Naive B cell (primary cell): ENCODE data around the gene CENPL. TPM values are rescaled to one million over a fixed set of nuclear protein-coding genes. Genes with fewer than 3 reads are reported as not detected.

Experiments used
- ATAC-seq, 2 donors: fragments of 150-1000 bp; cut with Tn5 transposase; 2 replicates each; pipeline ENCODE4 v1.10.0; 2021; ENCODE audit warnings: low read depth in 2 of 2, mild to moderate bottlenecking in 2 of 2, moderate library complexity in 2 of 2
- DNase-seq: peaks from one replicate; pipeline ENCODE4 v3.0.0; 2022
- H3K27ac Mint-ChIP-seq, 6 donors: one replicate each; pipeline ENCODE4 v1.8.0; 2020 to 2022; ENCODE audit warnings: mild to moderate bottlenecking in 6 of 6, mixed read lengths in 6 of 6, moderate library complexity in 5 of 6, inconsistent platforms in 2 of 6
- H3K27me3 Mint-ChIP-seq, 3 donors: one replicate each; pipeline ENCODE4 v1.8.0; 2021 to 2022; ENCODE audit warnings: mixed read lengths in 3 of 3, mild to moderate bottlenecking in 1 of 3
- H3K36me3 Mint-ChIP-seq, 2 donors: one replicate each; pipeline ENCODE4 v1.8.0; 2020 to 2022; ENCODE audit warnings: mixed read lengths in 2 of 2, inconsistent platforms in 1 of 2, mild to moderate bottlenecking in 1 of 2
- H3K4me1 Mint-ChIP-seq, 3 donors: one replicate each; pipeline ENCODE4 v1.8.0; 2020 to 2022; ENCODE audit warnings: mixed read lengths in 3 of 3, inconsistent platforms in 1 of 3, mild to moderate bottlenecking in 1 of 3, moderate library complexity in 1 of 3
- H3K4me3 Mint-ChIP-seq, 8 donors: one replicate each; pipeline ENCODE4 v1.8.0; 2020 to 2022; ENCODE audit warnings: mild to moderate bottlenecking in 8 of 8, mixed read lengths in 8 of 8, moderate library complexity in 8 of 8, inconsistent platforms in 2 of 8
- H3K9me3 Mint-ChIP-seq, 7 donors: one replicate each; pipeline ENCODE4 v1.8.0; 2020 to 2022; ENCODE audit warnings: mixed read lengths in 7 of 7, mild to moderate bottlenecking in 5 of 7, inconsistent platforms in 2 of 7, moderate library complexity in 1 of 7
- polyA plus RNA-seq, 6 donors: library from polyadenylated mRNA; unstranded; fragments of 300-500 nt; fragmentation: Illumina TruSeq; gene quantifications; one replicate each; pipeline ENCODE4 v1.2.3, GENCODE V29; 2021; ENCODE audit warnings: low read depth in 6 of 6

CENPL gene, protein sequence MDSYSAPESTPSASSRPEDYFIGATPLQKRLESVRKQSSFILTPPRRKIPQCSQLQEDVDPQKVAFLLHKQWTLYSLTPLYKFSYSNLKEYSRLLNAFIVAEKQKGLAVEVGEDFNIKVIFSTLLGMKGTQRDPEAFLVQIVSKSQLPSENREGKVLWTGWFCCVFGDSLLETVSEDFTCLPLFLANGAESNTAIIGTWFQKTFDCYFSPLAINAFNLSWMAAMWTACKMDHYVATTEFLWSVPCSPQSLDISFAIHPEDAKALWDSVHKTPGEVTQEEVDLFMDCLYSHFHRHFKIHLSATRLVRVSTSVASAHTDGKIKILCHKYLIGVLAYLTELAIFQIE
- polyA plus RNA-seq, result 1 to 10 TPM; 4.5 to 9.4 (median 7.4) TPM

DNA sequence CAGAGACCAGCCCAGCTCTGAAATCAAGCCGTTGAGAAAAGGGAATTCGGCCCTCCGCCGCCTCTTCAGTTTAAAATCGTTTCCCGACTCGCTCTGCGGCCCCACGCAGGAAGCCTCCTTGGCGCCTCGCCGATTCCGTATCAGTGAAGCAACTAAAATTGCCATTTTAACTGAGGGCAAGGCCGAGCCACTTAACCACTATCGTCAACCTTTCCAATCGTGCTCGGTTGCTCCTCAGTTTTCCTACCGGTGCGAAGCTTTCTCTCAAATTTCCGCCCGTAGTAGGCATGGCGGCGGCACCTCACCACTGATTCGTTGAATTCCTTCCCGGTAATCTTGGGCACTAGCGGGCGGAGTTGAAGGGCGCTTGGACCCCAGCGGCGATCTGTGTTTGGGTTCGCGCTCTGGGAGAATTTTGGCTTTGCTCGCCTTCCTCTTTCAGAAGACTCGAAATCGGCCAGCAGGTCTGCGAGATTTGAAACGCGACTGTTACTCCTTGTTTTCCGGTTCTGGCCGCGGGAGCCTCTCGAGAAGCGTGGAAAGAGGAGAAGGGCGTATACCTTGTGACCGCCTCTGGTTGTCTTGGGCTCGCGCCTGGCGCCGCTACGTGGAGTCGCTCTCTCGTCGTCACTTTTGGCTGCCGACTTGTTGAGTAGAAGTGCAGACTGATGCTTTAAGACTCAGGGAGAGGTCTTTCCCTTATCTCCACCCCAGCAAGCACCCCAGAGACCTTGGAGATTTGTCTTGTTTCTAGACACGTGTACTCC lies at the start of gene CENPL, which contains the start of gene DARS2:
CENPL (minus strand) TSS at position 569 of the 767 bp plus-strand sequence. CDS start 13,584 bp downstream, outside the sequence.
DARS2 (plus strand) TSS at position 359 of the 767 bp plus-strand sequence. CDS start 557 bp downstream, outside the sequence.
- H3K27me3 Mint-ChIP-seq, result no peaks in the 10 kb centered on the region
- ATAC-seq (peak; percentile 85 to 87), DNase-seq (peak; percentile 89)
- H3K36me3 Mint-ChIP-seq, result peaks cover 0 to 8% of the 10 kb centered on the region in 2 donors
- H3K4me3 Mint-ChIP-seq, result peak within 1 kb of the TSS; percentile 92 to 99 (median 97)
- H3K27ac Mint-ChIP-seq, result peak within 1 kb of the TSS; percentile 86 to 97 (median 96)
- no peaks in the 10 kb centered on the region for H3K9me3 Mint-ChIP-seq
- peaks cover 28 to 41% (median 40%) of the 10 kb centered on the region in 3 donors for H3K4me1 Mint-ChIP-seq

DNA sequence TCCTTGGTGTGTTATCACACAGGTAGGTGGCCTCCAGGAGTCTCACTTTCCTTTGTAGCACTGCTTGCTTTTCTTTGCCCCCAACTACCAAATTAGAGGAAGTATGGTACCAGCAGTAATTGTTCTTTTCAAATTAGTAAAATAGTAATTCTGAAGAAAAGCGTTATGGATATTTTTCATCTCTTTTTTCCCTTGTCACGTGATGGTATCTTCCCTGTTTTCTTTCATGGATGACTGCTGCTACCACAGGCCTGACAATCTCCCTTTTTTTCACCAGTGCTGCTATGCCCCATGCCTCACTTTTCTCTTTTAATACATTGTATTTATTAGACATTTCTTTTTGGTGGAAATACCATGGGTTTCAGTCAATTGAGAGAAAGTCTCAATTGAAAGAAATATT lies 46.8 kb upstream of the CENPL start:
- peak overlapping the region in 3 of 8 donors; percentile 12 to 93 (median 50) for H3K4me3 Mint-ChIP-seq
- H3K27me3 Mint-ChIP-seq, result no peaks in the 10 kb centered on the region
- H3K27ac Mint-ChIP-seq, result peak overlapping the region in 2 of 6 donors; percentile 33 to 86
- peaks cover 0 to 4% (median 0%) of the 10 kb centered on the region in 7 donors for H3K9me3 Mint-ChIP-seq
- H3K36me3 Mint-ChIP-seq, result peaks cover 0 to 18% of the 10 kb centered on the region in 2 donors
- ATAC-seq, result no peak
- H3K4me1 Mint-ChIP-seq, result peaks cover 32 to 47% (median 47%) of the 10 kb centered on the region in 3 donors
- DNase-seq, result no peak

DNA sequence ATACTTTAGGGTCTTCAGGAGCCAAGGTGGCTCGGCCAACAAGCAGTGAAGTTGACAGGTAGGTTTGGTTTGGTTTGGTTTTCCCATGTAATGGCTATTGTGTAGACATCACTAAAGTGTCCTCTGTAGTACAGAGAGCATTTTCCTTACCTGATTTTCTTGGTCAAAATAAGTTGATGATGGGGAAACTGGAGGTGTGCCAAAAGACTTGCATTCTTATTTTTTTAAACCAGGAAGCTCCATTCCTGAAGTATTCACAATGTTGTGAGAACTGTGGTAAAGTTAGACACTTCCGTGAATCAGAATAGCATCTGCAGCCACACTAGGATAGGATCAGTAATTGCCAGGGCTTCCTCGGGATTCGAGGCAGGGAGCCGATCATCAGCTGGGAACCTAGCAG lies 46.4 kb upstream of the CENPL start:
- peaks cover 0 to 21% of the 10 kb centered on the region in 2 donors for H3K36me3 Mint-ChIP-seq

DNA sequence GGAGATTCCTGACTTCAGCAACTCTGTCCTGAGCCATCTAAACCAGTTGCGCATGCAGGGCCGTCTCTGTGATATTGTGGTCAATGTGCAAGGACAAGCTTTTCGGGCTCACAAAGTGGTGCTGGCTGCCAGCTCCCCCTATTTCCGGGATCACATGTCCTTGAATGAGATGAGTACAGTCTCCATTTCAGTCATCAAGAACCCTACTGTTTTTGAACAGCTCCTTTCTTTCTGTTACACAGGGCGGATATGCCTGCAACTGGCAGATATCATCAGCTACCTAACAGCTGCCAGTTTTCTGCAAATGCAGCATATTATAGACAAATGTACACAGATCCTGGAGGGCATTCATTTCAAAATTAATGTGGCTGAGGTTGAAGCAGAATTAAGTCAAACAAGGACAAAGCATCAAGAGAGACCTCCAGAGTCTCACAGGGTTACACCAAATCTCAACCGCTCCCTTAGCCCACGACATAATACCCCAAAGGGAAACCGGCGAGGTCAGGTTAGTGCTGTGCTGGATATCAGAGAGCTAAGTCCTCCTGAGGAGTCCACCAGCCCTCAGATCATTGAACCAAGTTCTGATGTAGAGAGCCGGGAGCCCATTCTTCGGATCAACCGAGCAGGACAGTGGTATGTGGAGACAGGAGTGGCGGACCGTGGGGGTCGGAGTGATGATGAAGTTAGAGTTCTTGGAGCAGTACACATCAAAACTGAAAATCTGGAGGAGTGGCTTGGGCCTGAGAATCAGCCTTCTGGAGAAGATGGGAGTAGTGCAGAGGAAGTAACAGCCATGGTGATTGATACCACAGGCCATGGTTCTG lies 45.8 kb upstream of the CENPL start:
- Mint-ChIP-seq H3K27me3 (no peaks in the 10 kb centered on the region), H3K27ac (peak overlapping the region in 3 of 6 donors; percentile 1 to 83 (median 82)), H3K9me3 (peaks cover 0 to 4% (median 0%) of the 10 kb centered on the region in 7 donors), H3K4me3 (peak overlapping the region in 4 of 8 donors; percentile 9 to 93 (median 54)), H3K4me1 (peaks cover 40 to 57% (median 56%) of the 10 kb centered on the region in 3 donors), H3K36me3 (peaks cover 2 to 20% of the 10 kb centered on the region in 2 donors)
- ATAC-seq, result no peak
- no peak for DNase-seq

More for the DNA sequence above, 46.4 kb upstream of the CENPL start:
- Mint-ChIP-seq H3K4me3 (peak overlapping the region in 3 of 8 donors; percentile 12 to 93 (median 68)), H3K9me3 (peaks cover 0 to 4% (median 0%) of the 10 kb centered on the region in 7 donors), H3K4me1 (peaks cover 36 to 52% (median 51%) of the 10 kb centered on the region in 3 donors), H3K27me3 (no peaks in the 10 kb centered on the region), H3K27ac (peak overlapping the region in 3 of 6 donors; percentile 33 to 49 (median 39))
- ATAC-seq (no peak), DNase-seq (no peak)

DNA sequence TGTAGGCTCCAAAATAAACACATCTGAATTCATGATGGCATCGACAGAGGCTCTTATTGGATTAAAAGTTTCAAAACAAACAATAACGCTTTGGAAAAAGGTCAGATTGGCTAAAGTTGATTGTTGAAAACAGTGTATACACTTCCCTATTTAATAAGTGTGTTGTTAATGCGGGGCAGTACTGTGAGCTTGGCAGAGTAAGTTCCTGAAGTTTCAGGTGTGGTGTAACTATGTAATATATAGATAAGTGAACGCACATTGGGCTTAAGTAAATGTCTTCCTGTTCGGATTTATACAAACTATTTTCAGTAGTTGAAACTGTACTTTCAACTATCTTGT lies 44.3 kb upstream of the CENPL start:
- peaks cover 48 to 69% (median 66%) of the 10 kb centered on the region in 3 donors for H3K4me1 Mint-ChIP-seq
- ATAC-seq, result peak; percentile 4 to 6
- no peaks in the 10 kb centered on the region for H3K27me3 Mint-ChIP-seq
- no peak for DNase-seq
- peak overlapping the region; percentile 81 to 99 (median 96) for H3K27ac Mint-ChIP-seq
- peak overlapping the region; percentile 84 to 99 (median 96) for H3K4me3 Mint-ChIP-seq
- H3K9me3 Mint-ChIP-seq, result peaks cover 0 to 4% (median 0%) of the 10 kb centered on the region in 7 donors
- H3K36me3 Mint-ChIP-seq, result peaks cover 16 to 26% of the 10 kb centered on the region in 2 donors

DNA sequence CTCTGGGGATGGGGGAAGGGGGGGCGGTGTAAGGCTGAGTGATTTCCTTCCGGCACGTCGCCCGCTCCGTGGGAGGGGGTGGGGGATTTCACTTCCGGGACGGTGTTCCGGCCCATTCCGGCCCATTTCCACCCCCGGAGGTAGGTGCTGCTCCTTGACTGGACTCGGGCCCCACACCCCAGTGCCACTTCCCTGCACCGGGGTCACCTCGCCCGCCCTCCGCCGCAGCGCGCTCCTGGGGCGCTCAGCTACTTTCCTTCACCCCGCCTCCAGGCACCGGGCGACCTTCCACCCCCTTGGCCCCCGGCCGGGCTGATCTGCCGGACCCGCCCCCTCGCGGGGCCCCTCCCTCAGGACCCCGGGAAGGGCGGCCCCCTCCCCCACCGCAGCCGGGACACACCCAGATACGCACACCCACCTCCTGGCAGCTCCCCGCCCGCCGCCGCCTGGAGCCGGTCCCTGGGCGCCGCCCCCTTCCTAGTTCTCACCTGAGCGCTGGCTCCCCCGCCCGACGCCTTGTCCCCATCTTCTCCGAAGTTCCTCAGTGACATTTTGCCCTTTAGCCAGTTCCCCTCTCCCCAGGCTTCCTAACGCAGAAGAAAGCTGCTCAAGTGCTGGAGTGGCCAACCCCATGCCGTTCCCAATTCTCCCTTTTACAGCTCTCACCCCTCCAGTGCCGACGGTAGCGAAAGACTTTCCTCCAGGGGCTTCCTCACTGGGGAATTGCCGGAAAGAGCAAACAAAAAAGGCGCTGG lies 43.8 kb upstream of the CENPL start, which contains the start of gene ZBTB37:
ZBTB37 (plus strand) TSS at position 115 of the 755 bp plus-strand sequence. CDS start 1,846 bp downstream, outside the sequence.
- DNase-seq (peak; percentile 81), ATAC-seq (peak; percentile 50 to 53)
- Mint-ChIP-seq H3K4me3 (peak within 1 kb of the TSS; percentile 84 to 99 (median 96)), H3K27ac (peak within 1 kb of the TSS; percentile 94 to 100 (median 99)), H3K4me1 (peaks cover 47 to 67% (median 66%) of the 10 kb centered on the region in 3 donors), H3K36me3 (peaks cover 16 to 26% of the 10 kb centered on the region in 2 donors), H3K9me3 (peaks cover 0 to 4% (median 0%) of the 10 kb centered on the region in 7 donors), H3K27me3 (no peaks in the 10 kb centered on the region)

DNA sequence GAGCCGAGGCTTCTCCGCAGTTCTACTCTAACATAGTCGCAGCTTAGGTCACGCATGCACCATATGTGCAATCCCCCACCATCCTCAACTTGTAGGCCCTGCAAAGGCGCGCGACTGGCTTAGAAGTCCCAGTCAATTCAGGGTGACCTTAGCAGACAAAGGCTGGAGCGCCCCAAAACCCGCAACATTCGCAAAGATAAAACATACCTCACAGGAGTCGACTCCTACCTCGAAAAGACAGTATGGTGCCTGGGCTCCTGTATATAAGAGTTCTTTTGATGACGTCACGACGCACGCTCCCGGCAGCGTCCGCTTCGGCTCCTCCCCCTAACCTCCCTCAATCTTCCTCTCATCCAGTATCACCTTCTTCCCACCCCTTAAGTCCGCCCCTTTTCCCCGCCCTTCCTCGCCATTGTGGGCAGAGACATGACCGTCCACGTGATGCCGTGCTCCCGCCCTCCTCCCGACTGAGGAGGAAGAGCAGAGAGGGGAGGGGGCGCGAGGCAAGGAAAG lies 43.1 kb upstream of the CENPL start, which contains the start of gene GAS5:
GAS5 (minus strand) TSS at position 237 of the 513 bp plus-strand sequence.
- no peaks in the 10 kb centered on the region for H3K27me3 Mint-ChIP-seq
- peak within 1 kb of the TSS; percentile 94 to 100 (median 99) for H3K27ac Mint-ChIP-seq
- peak; percentile 73 to 79 for ATAC-seq
- peak within 1 kb of the TSS; percentile 84 to 99 (median 96) for H3K4me3 Mint-ChIP-seq
- peak; percentile 97 for DNase-seq
- peaks cover 44 to 66% (median 62%) of the 10 kb centered on the region in 3 donors for H3K4me1 Mint-ChIP-seq
- H3K36me3 Mint-ChIP-seq, result peaks cover 16 to 22% of the 10 kb centered on the region in 2 donors
- peaks cover 0 to 4% (median 0%) of the 10 kb centered on the region in 7 donors for H3K9me3 Mint-ChIP-seq

DNA sequence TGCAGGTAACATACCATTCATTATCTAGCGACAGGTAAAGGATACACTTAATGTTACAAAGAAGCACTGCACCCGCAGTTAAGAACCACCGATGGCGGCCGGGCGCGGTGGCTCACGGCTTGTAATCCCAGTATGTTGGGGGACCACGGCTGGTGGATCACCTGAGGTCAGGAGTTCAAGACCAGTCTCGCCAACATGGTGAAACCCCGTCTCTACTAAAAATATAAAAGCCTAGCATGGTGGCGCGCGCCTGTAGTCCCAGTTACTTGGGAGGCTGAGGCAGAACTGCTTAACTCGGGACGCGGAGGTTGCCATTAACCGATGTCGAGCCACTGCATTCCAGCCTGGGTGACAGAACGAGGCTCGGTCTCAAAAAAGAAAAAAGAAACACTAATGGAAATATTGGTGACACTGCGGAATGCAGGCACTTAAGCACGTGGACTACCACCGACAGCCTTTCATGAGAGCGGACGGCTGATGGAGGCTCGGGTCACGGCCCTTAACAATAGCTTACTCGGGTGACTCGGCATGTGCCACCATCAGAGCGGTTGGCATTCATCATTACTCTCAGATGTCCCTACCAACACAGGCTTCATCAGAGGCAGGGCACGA lies 42.6 kb upstream of the CENPL start:
- ATAC-seq (no peak), DNase-seq (no peak)
- H3K36me3 Mint-ChIP-seq, result peaks cover 16 to 22% of the 10 kb centered on the region in 2 donors

DNA sequence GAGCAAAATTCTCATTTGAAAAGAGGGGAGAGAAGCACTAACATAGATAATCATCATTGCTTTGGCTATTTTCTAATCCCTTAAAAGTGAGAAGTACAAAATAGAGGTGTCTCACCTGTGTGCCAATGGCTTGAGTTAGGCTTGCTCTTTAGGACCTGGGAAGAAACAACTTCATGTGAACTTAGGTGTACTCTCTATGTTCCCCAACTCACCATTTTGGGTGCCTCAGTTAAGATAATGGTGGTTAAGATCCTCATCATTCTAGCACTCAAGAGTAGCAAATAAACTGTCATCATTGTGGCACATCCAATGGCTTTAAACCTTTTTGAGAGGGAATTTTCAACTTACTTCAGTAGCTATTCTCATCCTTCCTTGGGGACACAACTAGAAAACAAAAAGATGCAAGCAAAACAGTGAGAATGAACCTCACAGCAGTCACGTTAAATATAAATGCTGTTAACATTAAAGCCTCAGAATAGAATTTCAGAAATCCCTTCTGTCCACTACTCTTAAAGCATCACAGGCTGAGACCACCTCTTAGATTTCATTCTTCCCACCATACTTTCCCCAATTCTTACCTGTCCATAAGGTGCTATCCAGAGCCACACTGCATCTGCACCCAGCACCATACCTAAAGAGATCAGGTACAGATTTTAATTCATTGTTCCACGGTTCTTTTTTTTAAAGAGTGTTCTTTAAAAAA lies 41.9 kb upstream of the CENPL start:
- H3K27me3 Mint-ChIP-seq, result no peaks in the 10 kb centered on the region
- peak overlapping the region in 5 of 6 donors; percentile 94 to 100 (median 99) for H3K27ac Mint-ChIP-seq
- peaks cover 0 to 4% (median 0%) of the 10 kb centered on the region in 7 donors for H3K9me3 Mint-ChIP-seq
- no peak for DNase-seq
- H3K4me1 Mint-ChIP-seq, result peaks cover 39 to 61% (median 55%) of the 10 kb centered on the region in 3 donors
- H3K4me3 Mint-ChIP-seq, result peak overlapping the region; percentile 84 to 99 (median 96)
- H3K36me3 Mint-ChIP-seq, result peaks cover 16 to 22% of the 10 kb centered on the region in 2 donors
- no peak for ATAC-seq

More for the DNA sequence above, 42.6 kb upstream of the CENPL start:
- Mint-ChIP-seq H3K27ac (peak overlapping the region; percentile 94 to 100 (median 99)), H3K4me3 (peak overlapping the region; percentile 84 to 99 (median 96)), H3K4me1 (peaks cover 41 to 63% (median 58%) of the 10 kb centered on the region in 3 donors), H3K27me3 (no peaks in the 10 kb centered on the region), H3K9me3 (peaks cover 0 to 4% (median 0%) of the 10 kb centered on the region in 7 donors)

DNA sequence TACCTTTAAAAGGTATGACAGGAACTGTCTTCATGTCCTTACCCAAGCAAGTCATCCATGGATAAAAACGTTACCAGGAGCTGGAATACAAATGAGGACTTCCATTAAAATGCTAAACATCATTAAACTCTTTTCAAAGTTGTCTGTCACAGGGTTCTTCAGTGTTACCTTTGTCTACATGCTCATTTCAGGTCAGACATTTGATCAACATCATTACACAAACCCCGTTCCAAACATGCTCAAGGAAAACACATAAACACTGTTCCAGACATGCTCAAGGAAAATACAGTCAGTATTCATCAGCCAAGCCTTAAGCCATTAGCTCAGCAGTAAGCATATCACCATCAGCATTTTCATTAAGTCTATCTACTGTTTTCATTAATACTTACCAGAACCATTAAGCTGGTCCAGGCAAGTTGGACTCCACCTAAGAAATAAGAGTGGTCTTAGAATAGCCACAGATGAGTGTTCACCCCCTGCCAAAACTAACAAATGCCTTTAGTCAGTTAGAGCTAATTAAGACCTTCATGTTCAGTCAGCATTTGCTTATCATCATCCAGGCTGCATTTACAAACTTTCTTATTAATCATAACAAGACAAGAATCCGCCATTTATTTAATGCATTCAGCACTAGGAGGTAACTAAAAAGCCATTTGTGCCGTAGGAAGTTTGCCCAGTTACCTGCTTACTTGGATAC lies 40.9 kb upstream of the CENPL start:
- H3K27ac Mint-ChIP-seq, result peak overlapping the region in 3 of 6 donors; percentile 69 to 99 (median 94)
- peak overlapping the region in 7 of 8 donors; percentile 22 to 99 (median 93) for H3K4me3 Mint-ChIP-seq
- peaks cover 33 to 51% (median 48%) of the 10 kb centered on the region in 3 donors for H3K4me1 Mint-ChIP-seq
- no peak for ATAC-seq
- H3K27me3 Mint-ChIP-seq, result no peaks in the 10 kb centered on the region
- DNase-seq, result no peak
- peaks cover 0 to 4% (median 0%) of the 10 kb centered on the region in 7 donors for H3K9me3 Mint-ChIP-seq
- peaks cover 16 to 22% of the 10 kb centered on the region in 2 donors for H3K36me3 Mint-ChIP-seq
